ENCODE measurements around the gene APOBR.

GRCh38 chr16:28503470-28504259, 9.2 kb downstream of the APOBR start:
- no peak for TF ChIP-seq POLR2AphosphoS5 (IDR thresholded peaks at IDR 0.05; ENCODE audit: low read depth, low read length)
- TF ChIP-seq RAD21 (IDR thresholded peaks at IDR 0.05; ENCODE audit: low read depth): no peak
- no peak for TF ChIP-seq POLR2A (IDR thresholded peaks at IDR 0.05; ENCODE audit: borderline replicate concordance, extremely low read depth, insufficient read depth, insufficient read length)
- no peak for TF ChIP-seq CTCF (IDR thresholded peaks at IDR 0.05 in 2 of 3, conservative IDR thresholded peaks at IDR 0.05 in 1 of 3; ENCODE audit: borderline replicate concordance in 1 of 3, insufficient read depth in 1 of 3, low read depth in 2 of 3, low read length in 2 of 3)
- TF ChIP-seq JUND (IDR thresholded peaks at IDR 0.05): no peak
- no peak for TF ChIP-seq REST (IDR thresholded peaks at IDR 0.05; ENCODE audit: low read depth)
- TF ChIP-seq EZH2 (IDR thresholded peaks at IDR 0.05): no peak
- TF ChIP-seq EZH2phosphoT487 (IDR thresholded peaks at IDR 0.05; ENCODE audit: borderline replicate concordance): no peak
- TF ChIP-seq EGR1 (IDR thresholded peaks at IDR 0.05; ENCODE audit: low read depth): no peak
- no peak for TF ChIP-seq SP1 (IDR thresholded peaks at IDR 0.05; ENCODE audit: low read depth)
